ENCODE measurements around the gene VPS33A.

Gene VPS33A

DNA sequence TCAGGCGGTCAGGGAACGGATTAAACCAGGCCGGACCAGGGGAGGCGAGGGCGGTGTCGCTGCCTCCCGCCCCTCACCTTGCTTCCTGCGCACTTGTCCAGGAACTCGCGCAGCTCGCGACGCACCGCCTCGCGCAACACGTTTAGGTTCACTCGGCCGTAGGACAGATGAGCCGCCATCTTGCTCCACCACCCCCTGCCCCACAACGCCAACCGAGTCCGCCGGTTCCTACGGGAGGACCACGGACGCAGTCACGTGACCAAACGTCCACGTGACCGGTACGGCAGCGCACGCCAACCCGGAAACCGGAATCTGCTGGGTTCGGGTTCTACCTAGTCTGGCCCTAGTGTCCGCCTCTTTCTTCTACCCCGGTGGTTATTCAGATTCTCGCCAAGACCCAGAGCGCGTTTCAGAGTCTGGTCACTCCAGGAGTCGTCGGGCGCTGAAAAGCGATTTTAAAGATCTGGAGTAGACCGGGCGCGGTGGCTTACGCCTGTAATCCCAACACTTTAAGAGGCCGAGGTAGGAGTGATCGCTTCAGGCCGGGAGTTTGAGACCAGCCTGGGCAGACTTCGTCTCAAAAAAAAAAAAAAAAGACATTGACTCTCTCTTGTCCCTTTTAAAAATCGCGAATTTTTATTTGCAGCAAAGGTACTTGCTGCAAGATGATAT lies at the start of gene VPS33A:
Gene VPS33A (minus strand): TSS at position 265 of the 672 bp plus-strand sequence. CDS start 86 bp downstream, at position 179.
- peak within 1 kb of the TSS; percentile 78 for H3K9ac ChIP-seq (ENCODE audit: low read length)

DNA sequence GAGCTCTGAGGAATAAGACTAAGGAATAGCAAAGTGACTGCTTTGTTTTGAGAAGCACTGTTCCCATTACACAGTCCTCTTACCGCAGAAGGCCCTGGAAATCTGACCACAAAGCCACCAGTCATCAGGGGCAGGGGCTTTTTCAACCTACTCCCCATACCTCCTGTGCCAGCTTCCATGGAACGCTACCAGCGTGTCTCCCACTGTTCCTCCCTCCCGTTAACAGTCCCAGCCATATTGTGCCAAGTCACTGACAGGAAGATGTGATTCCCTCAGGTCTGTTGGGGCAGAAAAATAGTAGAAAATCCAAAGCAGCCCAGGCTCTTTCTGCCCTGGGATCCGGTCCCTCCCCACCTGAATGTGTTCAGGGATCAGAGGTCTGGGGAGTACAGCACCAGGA lies 46.6 kb upstream of the VPS33A start:
- H3K4me3 ChIP-seq (ENCODE audit: low read depth in 1 of 2, low read length in 2 of 2): no peak overlapping the region
- no peaks in the 10 kb centered on the region for H3K4me1 ChIP-seq (ENCODE audit: insufficient read depth, low read length)
- peaks cover 54% of the 10 kb centered on the region for H3K36me3 ChIP-seq (ENCODE audit: insufficient read depth, low read length)
- no peak overlapping the region for H3K9ac ChIP-seq (ENCODE audit: low read length)
- no peak overlapping the region for H3K27ac ChIP-seq (ENCODE audit: low read depth, low read length)
- no peaks in the 10 kb centered on the region for H3K27me3 ChIP-seq (ENCODE audit: control insufficient read depth in 1 of 2, insufficient read depth in 2 of 2, low read length in 2 of 2)
- H3K9me3 ChIP-seq (ENCODE audit: low read length): no peaks in the 10 kb centered on the region

More for the DNA sequence above, at the start of gene VPS33A:
- Histone ChIP-seq H3K36me3 (ENCODE audit: insufficient read depth, low read length) (peaks cover 14% of the 10 kb centered on the region), H3K4me3 (ENCODE audit: low read depth in 1 of 2, low read length in 2 of 2) (peak within 1 kb of the TSS; percentile 78 to 83), H3K9me3 (ENCODE audit: low read length) (no peaks in the 10 kb centered on the region), H3K27ac (ENCODE audit: low read depth, low read length) (peak within 1 kb of the TSS; percentile 92), H3K4me1 (ENCODE audit: insufficient read depth, low read length) (peaks cover 4% of the 10 kb centered on the region), H3K27me3 (ENCODE audit: control insufficient read depth in 1 of 2, insufficient read depth in 2 of 2, low read length in 2 of 2) (no peaks in the 10 kb centered on the region)

DNA sequence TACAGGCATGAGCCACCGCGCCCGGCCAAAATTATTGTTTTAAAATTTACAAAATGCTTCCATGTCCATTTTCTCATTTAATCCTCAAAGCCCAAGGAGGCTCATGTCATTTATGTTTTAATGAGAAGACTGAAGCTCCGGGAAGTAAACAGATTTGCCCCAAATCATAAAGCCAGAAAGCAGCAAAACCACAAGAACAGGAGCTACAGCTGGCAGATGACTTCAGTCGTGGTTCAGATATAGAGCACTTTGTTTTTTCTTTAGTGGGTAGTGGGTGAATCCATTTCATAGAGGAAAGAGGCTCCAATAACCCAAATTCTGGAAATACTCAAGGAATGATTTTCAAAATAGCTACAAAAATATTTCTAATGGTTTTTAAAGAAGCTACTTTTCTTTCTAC lies 45.4 kb upstream of the VPS33A start:
- Histone ChIP-seq H3K36me3 (ENCODE audit: insufficient read depth, low read length) (peaks cover 51% of the 10 kb centered on the region), H3K9me3 (ENCODE audit: low read length) (no peaks in the 10 kb centered on the region), H3K27me3 (ENCODE audit: control insufficient read depth in 1 of 2, insufficient read depth in 2 of 2, low read length in 2 of 2) (no peaks in the 10 kb centered on the region), H3K27ac (ENCODE audit: low read depth, low read length) (no peak overlapping the region), H3K9ac (ENCODE audit: low read length) (no peak overlapping the region), H3K4me1 (ENCODE audit: insufficient read depth, low read length) (no peaks in the 10 kb centered on the region), H3K4me3 (ENCODE audit: low read depth in 1 of 2, low read length in 2 of 2) (no peak overlapping the region)

DNA sequence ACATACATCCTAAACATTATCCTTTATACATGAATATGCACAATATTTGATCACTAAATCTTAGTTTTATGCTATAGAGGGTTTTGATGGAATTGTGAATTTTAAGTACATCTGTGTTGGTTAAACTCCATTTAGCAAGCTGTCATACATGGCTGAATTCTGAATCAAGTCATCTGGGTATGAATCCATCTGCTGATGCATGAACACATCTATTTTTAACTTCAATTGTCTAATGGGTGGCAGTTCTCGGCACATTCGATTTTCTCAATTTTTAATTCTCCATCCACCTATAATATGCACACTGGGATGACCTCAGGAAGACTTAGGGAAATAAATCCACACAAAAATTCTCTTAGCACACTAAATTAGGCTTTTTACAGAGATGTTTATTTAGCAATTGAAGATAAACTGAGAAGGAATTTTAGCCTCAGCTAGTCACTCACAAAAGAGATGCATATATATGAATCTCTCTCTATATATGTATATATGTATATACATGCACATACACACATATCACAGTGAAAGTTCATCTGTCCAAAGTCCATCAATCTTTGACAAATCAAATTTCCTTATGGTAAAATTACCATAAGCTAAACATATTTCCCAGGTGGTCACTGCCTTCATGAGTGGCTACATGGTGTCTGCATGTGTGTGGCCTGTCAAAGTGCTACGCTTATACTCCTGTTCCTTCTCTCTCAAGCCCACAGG lies 44.5 kb upstream of the VPS33A start:
- Histone ChIP-seq H3K27ac (ENCODE audit: low read depth, low read length) (no peak overlapping the region), H3K36me3 (ENCODE audit: insufficient read depth, low read length) (peaks cover 51% of the 10 kb centered on the region), H3K4me1 (ENCODE audit: insufficient read depth, low read length) (no peaks in the 10 kb centered on the region), H3K27me3 (ENCODE audit: control insufficient read depth in 1 of 2, insufficient read depth in 2 of 2, low read length in 2 of 2) (no peaks in the 10 kb centered on the region), H3K9ac (ENCODE audit: low read length) (no peak overlapping the region), H3K9me3 (ENCODE audit: low read length) (no peaks in the 10 kb centered on the region), H3K4me3 (ENCODE audit: low read depth in 1 of 2, low read length in 2 of 2) (no peak overlapping the region)

DNA sequence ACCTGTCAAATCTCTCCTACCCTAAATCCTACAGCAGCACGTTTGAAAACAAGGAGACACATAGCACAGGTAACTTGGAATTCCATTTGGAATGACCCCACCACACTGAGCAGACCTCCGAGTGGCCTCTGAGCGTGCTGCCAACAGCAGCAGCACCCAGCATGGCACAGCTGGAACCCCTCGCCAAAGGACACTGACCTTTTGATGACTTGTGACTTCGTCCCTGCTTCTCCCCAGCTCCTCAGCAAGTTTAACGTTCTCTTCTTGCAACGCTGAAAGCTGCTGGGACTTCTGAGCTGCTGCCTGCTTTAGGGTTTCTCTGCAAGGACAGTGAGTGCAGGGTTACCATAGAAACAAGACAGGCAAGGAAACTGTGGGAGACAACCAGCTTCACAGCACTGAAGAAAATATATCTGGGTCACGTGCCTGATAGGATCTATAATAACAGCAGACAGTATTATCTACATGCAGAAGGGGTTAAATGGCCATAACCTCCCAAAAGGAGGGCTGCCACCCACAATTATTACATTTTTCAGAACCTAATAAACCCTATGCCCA lies 43.3 kb upstream of the VPS33A start:
- no peaks in the 10 kb centered on the region for H3K9me3 ChIP-seq (ENCODE audit: low read length)
- no peak overlapping the region for H3K4me3 ChIP-seq (ENCODE audit: low read depth in 1 of 2, low read length in 2 of 2)
- no peaks in the 10 kb centered on the region for H3K27me3 ChIP-seq (ENCODE audit: control insufficient read depth in 1 of 2, insufficient read depth in 2 of 2, low read length in 2 of 2)
- H3K4me1 ChIP-seq (ENCODE audit: insufficient read depth, low read length): no peaks in the 10 kb centered on the region
- H3K27ac ChIP-seq (ENCODE audit: low read depth, low read length): no peak overlapping the region
- H3K36me3 ChIP-seq (ENCODE audit: insufficient read depth, low read length): peaks cover 47% of the 10 kb centered on the region
- H3K9ac ChIP-seq (ENCODE audit: low read length): no peak overlapping the region

DNA sequence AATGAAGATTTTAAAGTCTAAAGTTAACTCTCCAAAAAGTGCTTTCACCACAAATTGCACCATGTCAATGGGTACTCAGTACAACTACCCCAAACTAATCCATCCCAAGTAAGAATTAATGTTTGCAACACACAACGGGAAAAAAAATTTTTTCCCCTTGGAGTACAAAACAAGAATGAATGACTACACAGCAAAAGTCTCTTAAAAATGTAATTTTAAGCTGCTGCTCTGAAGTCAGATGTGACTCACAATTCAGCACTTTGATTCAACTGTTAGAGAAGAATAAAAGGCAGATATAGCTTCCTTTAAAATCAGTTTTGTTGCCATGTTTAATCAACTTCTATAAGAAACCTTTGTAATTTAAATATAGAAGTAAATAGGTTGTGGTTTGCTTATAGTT lies 42.5 kb upstream of the VPS33A start:
- Histone ChIP-seq H3K27ac (ENCODE audit: low read depth, low read length) (no peak overlapping the region), H3K36me3 (ENCODE audit: insufficient read depth, low read length) (peaks cover 50% of the 10 kb centered on the region), H3K4me3 (ENCODE audit: low read depth in 1 of 2, low read length in 2 of 2) (no peak overlapping the region), H3K27me3 (ENCODE audit: control insufficient read depth in 1 of 2, insufficient read depth in 2 of 2, low read length in 2 of 2) (no peaks in the 10 kb centered on the region), H3K9me3 (ENCODE audit: low read length) (no peaks in the 10 kb centered on the region), H3K4me1 (ENCODE audit: insufficient read depth, low read length) (no peaks in the 10 kb centered on the region), H3K9ac (ENCODE audit: low read length) (no peak overlapping the region)

DNA sequence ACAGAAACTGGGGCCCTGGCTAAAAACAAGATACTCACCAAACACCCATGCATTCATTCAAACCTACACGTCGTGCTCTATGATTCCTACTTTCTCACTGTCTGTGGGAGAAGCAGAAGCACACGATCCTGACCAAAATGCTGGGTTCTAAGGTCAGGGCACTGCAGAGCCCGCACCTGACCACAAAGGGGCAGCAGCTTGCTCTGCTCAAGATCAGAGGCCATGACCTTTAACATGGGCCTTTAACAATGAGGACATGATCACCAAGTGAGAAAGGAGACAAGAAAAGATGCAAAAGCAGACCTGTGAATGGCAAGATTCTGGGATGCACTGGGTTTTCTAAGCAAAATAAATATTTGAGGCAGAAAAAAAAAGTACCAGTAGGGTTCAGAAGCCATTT lies 40.1 kb upstream of the VPS33A start:
- Histone ChIP-seq H3K9me3 (ENCODE audit: low read length) (no peaks in the 10 kb centered on the region), H3K4me3 (ENCODE audit: low read depth in 1 of 2, low read length in 2 of 2) (no peak overlapping the region), H3K27me3 (ENCODE audit: control insufficient read depth in 1 of 2, insufficient read depth in 2 of 2, low read length in 2 of 2) (no peaks in the 10 kb centered on the region), H3K36me3 (ENCODE audit: insufficient read depth, low read length) (peaks cover 63% of the 10 kb centered on the region), H3K9ac (ENCODE audit: low read length) (no peak overlapping the region), H3K27ac (ENCODE audit: low read depth, low read length) (no peak overlapping the region), H3K4me1 (ENCODE audit: insufficient read depth, low read length) (no peaks in the 10 kb centered on the region)

DNA sequence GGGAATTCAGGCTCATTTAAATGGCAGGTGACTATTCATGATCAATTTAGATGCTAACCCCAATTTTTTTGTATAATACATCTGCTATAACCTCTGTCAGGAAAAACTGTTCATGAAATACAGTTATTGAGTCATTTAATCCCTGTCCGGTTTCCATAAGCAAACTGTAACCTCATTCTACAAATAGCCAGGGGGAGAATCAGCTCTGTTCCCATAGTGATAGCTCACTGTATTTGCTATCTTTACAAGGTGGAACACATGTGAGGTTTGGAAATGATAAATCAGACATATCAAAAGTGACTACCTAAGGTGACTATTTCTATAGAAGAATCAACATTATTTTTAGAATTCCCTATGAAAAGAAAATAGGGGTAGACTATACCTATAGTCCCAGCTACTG lies 38.6 kb upstream of the VPS33A start:
- Histone ChIP-seq H3K9ac (ENCODE audit: low read length) (no peak overlapping the region), H3K9me3 (ENCODE audit: low read length) (no peaks in the 10 kb centered on the region), H3K27ac (ENCODE audit: low read depth, low read length) (no peak overlapping the region), H3K27me3 (ENCODE audit: control insufficient read depth in 1 of 2, insufficient read depth in 2 of 2, low read length in 2 of 2) (no peaks in the 10 kb centered on the region), H3K4me1 (ENCODE audit: insufficient read depth, low read length) (no peaks in the 10 kb centered on the region), H3K4me3 (ENCODE audit: low read depth in 1 of 2, low read length in 2 of 2) (no peak overlapping the region), H3K36me3 (ENCODE audit: insufficient read depth, low read length) (peaks cover 58% of the 10 kb centered on the region)

DNA sequence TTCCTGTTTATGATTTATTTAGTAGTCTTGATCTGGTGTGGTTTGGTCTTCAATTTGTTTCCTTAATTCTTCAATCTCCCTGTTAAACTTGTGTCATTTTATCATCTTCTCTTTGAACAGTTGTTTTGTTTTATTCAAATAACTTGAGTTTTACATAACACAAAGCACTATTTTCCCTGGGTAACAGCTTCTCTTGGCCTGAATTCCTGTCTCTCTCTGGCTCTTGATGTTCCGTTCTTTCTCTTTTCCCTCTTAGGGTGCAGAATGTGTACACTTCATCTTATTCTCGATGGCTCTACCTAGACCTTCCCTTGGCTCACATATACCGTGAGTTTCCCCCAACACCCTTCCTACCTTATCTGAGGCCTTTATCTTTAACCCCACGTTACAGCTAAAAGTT lies 36.8 kb upstream of the VPS33A start:
- Histone ChIP-seq H3K36me3 (ENCODE audit: insufficient read depth, low read length) (peaks cover 51% of the 10 kb centered on the region), H3K9me3 (ENCODE audit: low read length) (no peaks in the 10 kb centered on the region), H3K27ac (ENCODE audit: low read depth, low read length) (no peak overlapping the region), H3K27me3 (ENCODE audit: control insufficient read depth in 1 of 2, insufficient read depth in 2 of 2, low read length in 2 of 2) (no peaks in the 10 kb centered on the region), H3K4me1 (ENCODE audit: insufficient read depth, low read length) (no peaks in the 10 kb centered on the region), H3K9ac (ENCODE audit: low read length) (no peak overlapping the region), H3K4me3 (ENCODE audit: low read depth in 1 of 2, low read length in 2 of 2) (no peak overlapping the region)

DNA sequence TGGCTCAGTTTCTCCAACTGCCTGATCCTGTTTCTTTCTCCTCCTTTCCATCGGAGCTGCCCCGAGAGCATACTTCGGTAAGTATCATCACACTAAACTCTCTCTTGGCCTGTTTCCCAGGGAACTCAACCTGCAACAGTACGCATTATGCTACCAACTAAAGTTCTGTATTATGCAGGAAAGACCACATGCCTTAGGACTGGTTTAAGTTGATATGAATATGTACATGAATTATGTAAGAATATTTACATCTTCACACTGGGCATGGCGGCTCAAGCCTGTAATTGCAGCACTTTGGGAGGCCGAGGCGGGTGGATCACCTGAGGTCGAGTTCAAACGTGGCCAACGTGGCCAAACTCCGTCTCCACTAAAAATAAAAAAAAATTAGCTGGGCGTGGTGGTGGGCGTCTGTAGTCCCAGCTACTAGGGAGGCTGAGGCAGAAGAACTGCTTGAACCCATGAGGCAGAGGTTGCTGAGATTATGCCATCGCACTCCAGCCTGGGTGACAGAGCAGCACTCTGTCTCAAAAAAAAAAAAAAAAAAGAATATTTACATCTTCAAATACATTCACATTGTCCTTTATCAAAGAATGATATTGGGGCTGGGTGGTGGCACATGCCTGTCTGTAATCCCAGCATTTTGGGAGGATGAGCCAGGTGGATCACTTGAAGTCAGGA lies 31.9 kb upstream of the VPS33A start:
- no peak overlapping the region for H3K27ac ChIP-seq (ENCODE audit: low read depth, low read length)
- peaks cover 33% of the 10 kb centered on the region for H3K36me3 ChIP-seq (ENCODE audit: insufficient read depth, low read length)

DNA sequence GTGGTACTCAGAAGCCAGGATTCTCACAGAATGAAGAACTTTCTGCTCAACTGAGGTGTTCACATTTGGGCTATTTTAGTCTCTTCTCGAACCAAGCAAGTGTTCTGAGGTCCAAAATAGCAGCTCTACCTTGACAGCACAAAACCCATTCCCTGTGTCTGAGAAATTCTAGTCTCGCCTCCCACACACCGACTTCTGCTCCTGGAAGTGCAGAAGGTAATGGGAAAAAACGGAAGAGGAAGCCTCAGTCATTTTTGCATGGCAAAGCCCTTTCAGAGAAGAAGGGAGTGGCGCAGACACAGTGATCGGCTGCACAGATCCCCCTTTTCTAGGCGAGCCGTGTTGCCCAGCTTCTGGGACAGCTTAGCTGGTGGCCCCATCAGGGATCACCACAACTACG lies 31.2 kb upstream of the VPS33A start:
- Histone ChIP-seq H3K27me3 (ENCODE audit: control insufficient read depth in 1 of 2, insufficient read depth in 2 of 2, low read length in 2 of 2) (no peaks in the 10 kb centered on the region), H3K9ac (ENCODE audit: low read length) (no peak overlapping the region), H3K4me3 (ENCODE audit: low read depth in 1 of 2, low read length in 2 of 2) (no peak overlapping the region), H3K9me3 (ENCODE audit: low read length) (no peaks in the 10 kb centered on the region), H3K36me3 (ENCODE audit: insufficient read depth, low read length) (peaks cover 28% of the 10 kb centered on the region), H3K4me1 (ENCODE audit: insufficient read depth, low read length) (no peaks in the 10 kb centered on the region), H3K27ac (ENCODE audit: low read depth, low read length) (no peak overlapping the region)

More for the DNA sequence above, 31.9 kb upstream of the VPS33A start:
- Histone ChIP-seq H3K4me3 (ENCODE audit: low read depth in 1 of 2, low read length in 2 of 2) (no peak overlapping the region), H3K27me3 (ENCODE audit: control insufficient read depth in 1 of 2, insufficient read depth in 2 of 2, low read length in 2 of 2) (no peaks in the 10 kb centered on the region), H3K9ac (ENCODE audit: low read length) (no peak overlapping the region), H3K9me3 (ENCODE audit: low read length) (no peaks in the 10 kb centered on the region), H3K4me1 (ENCODE audit: insufficient read depth, low read length) (no peaks in the 10 kb centered on the region)

Measured in muscle layer of colon (tissue), 2 donors.